ENCODE measurements around the gene KMT2B. TPM values are rescaled to one million over a fixed set of nuclear protein-coding genes. Genes with fewer than 3 reads are reported as not detected.

The KMT2B gene
- total RNA-seq, 1 experiment from 2014 or later = 10.8 TPM

- ChIA-PET CTCF (no interaction called here), POLR2A (ENCODE audit: unreplicated experiment) (interaction anchor here (0.6 kb wide), 1 partner anchor 32 kb away, joined by 7 read pairs; the partner anchor contains the start of genes PSENEN and U2AF1L4)
- H3K4me2 ChIP-seq (ENCODE audit: low read length) = no peak overlapping the region
- no peaks in the 10 kb centered on the region for H3K27me3 ChIP-seq (ENCODE audit: low read length)
- ATAC-seq = no peak
- no peaks in the 10 kb centered on the region for H3K36me3 ChIP-seq (ENCODE audit: low read depth, low read length)
- no peaks in the 10 kb centered on the region for H3K9me2 ChIP-seq (replicated peaks; ENCODE audit: low read length)
- no peaks in the 10 kb centered on the region for H3K79me2 ChIP-seq (ENCODE audit: low read length)
- no peaks in the 10 kb centered on the region for H4K20me1 ChIP-seq (ENCODE audit: low read length)
- no peaks in the 10 kb centered on the region for H3F3A ChIP-seq (ENCODE audit: low read length, unreplicated experiment)
- TF ChIP-seq EZH2phosphoT487 (IDR thresholded peaks at IDR 0.05; ENCODE audit: borderline replicate concordance, low read length) (no peak), EZH2 (IDR thresholded peaks at IDR 0.05; ENCODE audit: low read length, unreplicated experiment) (no peak), CTCF (conservative IDR thresholded peaks at IDR 0.05; ENCODE audit: low read depth, low read length) (no peak)
- no peak overlapping the region for H3K27ac ChIP-seq (ENCODE audit: low read length)
- no peak overlapping the region for H2AFZ ChIP-seq (ENCODE audit: low read length)
- peaks cover 7% of the 10 kb centered on the region for H3K4me1 ChIP-seq (ENCODE audit: insufficient read depth, low read length)
- no peaks in the 10 kb centered on the region for H3K9me3 ChIP-seq (ENCODE audit: low read length)
- no peak overlapping the region for H3K9ac ChIP-seq (ENCODE audit: low read length)
- intact Hi-C loops (cut with micrococcal nuclease) = no loop called here
- BruUV-seq (replicated peaks) = no TSS peak
- no peak overlapping the region for H3K4me3 ChIP-seq (ENCODE audit: low read length)
- DNase-seq = no peak
Measured at GRCh38 chr19:35777086-35777841, 59.5 kb downstream of the KMT2B start.

- intact Hi-C loops (cut with micrococcal nuclease) = no loop called here
- no peak overlapping the region for H3K9ac ChIP-seq (ENCODE audit: low read length)
- TF ChIP-seq EZH2 (IDR thresholded peaks at IDR 0.05; ENCODE audit: low read length, unreplicated experiment) (no peak), CTCF (conservative IDR thresholded peaks at IDR 0.05; ENCODE audit: low read depth, low read length) (no peak), EZH2phosphoT487 (IDR thresholded peaks at IDR 0.05; ENCODE audit: borderline replicate concordance, low read length) (no peak)
Measured at GRCh38 chr19:35777961-35778360, 60.2 kb downstream of the KMT2B start.

GRCh38 chr19:35779033-35779432 lies 61.2 kb downstream of the KMT2B start:
- no peaks in the 10 kb centered on the region for H3K9me2 ChIP-seq (replicated peaks; ENCODE audit: low read length)
- no peaks in the 10 kb centered on the region for H3K9me3 ChIP-seq (ENCODE audit: low read length)
- BruUV-seq (replicated peaks) = no TSS peak
- no peaks in the 10 kb centered on the region for H3K27me3 ChIP-seq (ENCODE audit: low read length)
- no peaks in the 10 kb centered on the region for H3F3A ChIP-seq (ENCODE audit: low read length, unreplicated experiment)
- no peaks in the 10 kb centered on the region for H3K36me3 ChIP-seq (ENCODE audit: low read depth, low read length)
- H3K9ac ChIP-seq (ENCODE audit: low read length) = no peak overlapping the region
- no peak overlapping the region for H3K27ac ChIP-seq (ENCODE audit: low read length)
- no peak for ATAC-seq
- TF ChIP-seq CTCF (conservative IDR thresholded peaks at IDR 0.05; ENCODE audit: low read depth, low read length) (no peak), EZH2 (IDR thresholded peaks at IDR 0.05; ENCODE audit: low read length, unreplicated experiment) (no peak), EZH2phosphoT487 (IDR thresholded peaks at IDR 0.05; ENCODE audit: borderline replicate concordance, low read length) (no peak)
- DNase-seq = no peak
- no peaks in the 10 kb centered on the region for H3K79me2 ChIP-seq (ENCODE audit: low read length)
- H3K4me3 ChIP-seq (ENCODE audit: low read length) = no peak overlapping the region
- H4K20me1 ChIP-seq (ENCODE audit: low read length) = no peaks in the 10 kb centered on the region
- no peak overlapping the region for H2AFZ ChIP-seq (ENCODE audit: low read length)
- H3K4me2 ChIP-seq (ENCODE audit: low read length) = no peak overlapping the region
- peaks cover 7% of the 10 kb centered on the region for H3K4me1 ChIP-seq (ENCODE audit: insufficient read depth, low read length)
- ChIA-PET CTCF (no interaction called here), POLR2A (ENCODE audit: unreplicated experiment) (no interaction called here)
- intact Hi-C loops (cut with micrococcal nuclease) = no loop called here

More at GRCh38 chr19:35777961-35778360, 60.2 kb downstream of the KMT2B start:
- Histone ChIP-seq H3K36me3 (ENCODE audit: low read depth, low read length) (no peaks in the 10 kb centered on the region), H3K27ac (ENCODE audit: low read length) (no peak overlapping the region), H3K4me3 (ENCODE audit: low read length) (no peak overlapping the region), H3F3A (ENCODE audit: low read length, unreplicated experiment) (no peaks in the 10 kb centered on the region), H4K20me1 (ENCODE audit: low read length) (no peaks in the 10 kb centered on the region), H3K27me3 (ENCODE audit: low read length) (no peaks in the 10 kb centered on the region), H3K4me2 (ENCODE audit: low read length) (no peak overlapping the region), H3K4me1 (ENCODE audit: insufficient read depth, low read length) (peaks cover 7% of the 10 kb centered on the region), H3K9me2 (replicated peaks; ENCODE audit: low read length) (no peaks in the 10 kb centered on the region), H3K79me2 (ENCODE audit: low read length) (no peaks in the 10 kb centered on the region), H2AFZ (ENCODE audit: low read length) (no peak overlapping the region), H3K9me3 (ENCODE audit: low read length) (no peaks in the 10 kb centered on the region)
- no TSS peak for BruUV-seq (replicated peaks)
- ChIA-PET CTCF (no interaction called here), POLR2A (ENCODE audit: unreplicated experiment) (no interaction called here)
- no peak for ATAC-seq
- no peak for DNase-seq

Measured in PC-3 (cell line).